Activated naive CD4-positive, alpha-beta T cell treated with anti-CD3 and anti-CD28 coated beads, Interleukin-2, amount 50 U/mL, for 72 hours (primary cell): ENCODE data around the gene GREB1L. TPM values are rescaled to one million over a fixed set of nuclear protein-coding genes. Genes with fewer than 3 reads are reported as not detected.
"Not testable (repeated sequence)": the region's sequence is repeated elsewhere in the genome, so short reads cannot be mapped to it uniquely, and the experiment has no call there.

ENCODE experiments used
- ATAC-seq, 2 donors: fragments of 150-1000 bp; cut with Tn5 transposase; 2 replicates each; pipeline ENCODE4 v1.10.0; 2021; ENCODE audit warnings: mild to moderate bottlenecking in 2 of 2, moderate library complexity in 2 of 2
- DNase-seq, 2 donors: peaks; one replicate each; pipeline ENCODE4 v3.0.0; 2021 to 2022; ENCODE audit warnings: low spot score in 2 of 2
- H3K27ac Mint-ChIP-seq, 2 donors: one replicate each; pipeline ENCODE4 v1.8.0; 2022; ENCODE audit warnings: mild to moderate bottlenecking in 2 of 2, mixed read lengths in 2 of 2
- H3K36me3 Mint-ChIP-seq, 2 donors: one replicate each; pipeline ENCODE4 v1.8.0; 2022; ENCODE audit warnings: mixed read lengths in 2 of 2
- H3K9me3 Mint-ChIP-seq, 2 donors: one replicate each; pipeline ENCODE4 v1.8.0; 2022; ENCODE audit warnings: mixed read lengths in 2 of 2
- total RNA-seq, 2 donors: library from RNA; stranded (reverse); gene quantifications; one replicate each; pipeline ENCODE4 v1.2.3, GENCODE V29; 2022

Gene GREB1L
- total RNA-seq, 2 donors from 2014 or later: not detected

- DNase-seq (no peak), ATAC-seq (no peak)
- Mint-ChIP-seq H3K27ac (no peak overlapping the region), H3K36me3 (no peaks in the 10 kb centered on the region), H3K9me3 (no peaks in the 10 kb centered on the region)
Measured at GRCh38 chr18:21255211-21255610, 13.2 kb downstream of the GREB1L start.

GRCh38 chr18:21257386-21257785 lies 15.4 kb downstream of the GREB1L start:
- DNase-seq (no peak), ATAC-seq (no peak)
- Mint-ChIP-seq H3K36me3 (no peaks in the 10 kb centered on the region), H3K9me3 (no peaks in the 10 kb centered on the region), H3K27ac (no peak overlapping the region)

DNA sequence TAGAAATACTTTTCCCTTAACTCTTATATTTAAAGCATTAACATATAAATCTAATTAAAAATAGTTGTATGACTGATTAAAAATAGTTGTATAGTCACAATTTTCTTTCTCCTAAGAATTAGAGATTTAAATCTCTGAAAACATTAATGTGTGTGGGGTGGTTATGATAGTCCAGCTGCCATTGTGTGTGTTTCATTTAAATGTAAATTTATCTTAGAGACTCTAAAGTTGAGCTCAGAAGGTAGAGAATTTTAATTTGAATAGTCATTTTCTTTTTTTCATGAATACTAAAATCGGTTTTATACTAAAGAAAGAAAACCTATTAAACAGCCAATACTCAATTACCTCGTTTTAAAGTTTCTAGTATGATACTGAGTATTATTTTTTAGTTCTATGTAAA lies 18.6 kb downstream of the GREB1L start:
- H3K36me3 Mint-ChIP-seq: no peaks in the 10 kb centered on the region

DNA sequence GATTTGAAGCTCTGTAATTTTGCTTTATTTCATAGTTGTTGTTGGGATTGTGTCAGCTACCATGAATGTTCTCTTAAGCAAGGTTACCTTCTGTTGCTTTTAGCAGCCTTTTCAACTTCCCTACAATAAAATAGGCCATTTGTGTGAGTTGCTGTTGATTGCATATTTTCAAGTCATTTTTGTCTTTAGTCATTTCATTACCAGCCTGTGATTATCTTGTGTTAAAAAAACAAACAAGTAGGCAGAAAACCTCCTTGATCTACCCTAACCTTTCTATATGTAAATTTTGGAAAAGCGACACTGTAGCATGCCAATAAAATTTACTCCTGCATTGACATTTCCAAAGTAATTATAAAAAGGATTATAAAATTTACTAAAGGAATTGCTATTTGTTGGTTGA lies 19.3 kb downstream of the GREB1L start:
- Mint-ChIP-seq H3K36me3 (no peaks in the 10 kb centered on the region), H3K9me3 (no peaks in the 10 kb centered on the region), H3K27ac (no peak overlapping the region)
- DNase-seq (no peak), ATAC-seq (no peak)

More for the DNA sequence above, 18.6 kb downstream of the GREB1L start:
- Mint-ChIP-seq H3K27ac (no peak overlapping the region), H3K9me3 (no peaks in the 10 kb centered on the region)
- ATAC-seq (no peak), DNase-seq (no peak)

GRCh38 chr18:21262244-21262643 lies 20.2 kb downstream of the GREB1L start:
- DNase-seq: no peak
- Mint-ChIP-seq H3K36me3 (no peaks in the 10 kb centered on the region), H3K27ac (no peak overlapping the region), H3K9me3 (no peaks in the 10 kb centered on the region)
- ATAC-seq: no peak

- Mint-ChIP-seq H3K9me3 (no peaks in the 10 kb centered on the region), H3K27ac (no peak overlapping the region), H3K36me3 (no peaks in the 10 kb centered on the region)
- ATAC-seq (no peak), DNase-seq (no peak)
Measured at GRCh38 chr18:21262979-21263378, 20.9 kb downstream of the GREB1L start.

- Mint-ChIP-seq H3K27ac (no peak overlapping the region), H3K36me3 (no peaks in the 10 kb centered on the region), H3K9me3 (no peaks in the 10 kb centered on the region)
- DNase-seq: no peak
- ATAC-seq: no peak
Measured at GRCh38 chr18:21264651-21265050, 22.6 kb downstream of the GREB1L start.

DNA sequence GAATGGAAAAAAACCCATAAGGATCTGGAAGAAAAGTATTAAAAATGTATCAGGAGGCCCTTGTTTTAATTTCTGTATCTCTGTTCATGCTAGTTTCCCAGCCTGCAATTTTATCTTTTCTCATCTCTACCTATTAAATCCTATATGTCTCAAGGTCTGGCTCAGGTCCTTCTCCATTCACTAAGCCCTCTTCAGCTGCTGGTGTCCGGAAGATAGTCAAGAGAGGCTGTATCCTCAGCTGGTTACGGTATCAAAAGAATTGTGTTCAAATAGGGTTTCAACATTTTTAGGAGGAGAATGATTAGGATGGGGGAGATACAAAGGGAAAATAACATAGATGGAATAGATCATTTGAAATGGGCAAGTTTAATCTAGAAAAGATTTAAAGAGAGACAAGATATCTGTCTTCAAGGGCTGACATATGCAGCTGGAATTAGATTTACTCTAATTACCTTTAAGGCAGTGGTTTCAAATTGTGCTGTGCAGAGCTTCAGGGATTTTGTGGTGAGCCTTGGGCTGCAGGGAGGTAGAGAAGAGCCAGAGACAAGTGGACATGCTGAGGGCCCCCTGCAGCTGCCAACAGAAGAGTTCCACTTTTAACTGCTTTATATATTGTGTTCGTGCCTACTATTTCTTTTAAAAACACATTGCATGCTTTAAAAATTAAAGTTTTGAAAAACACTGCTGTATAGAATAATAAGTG lies 24.1 kb downstream of the GREB1L start:
- H3K36me3 Mint-ChIP-seq: no peaks in the 10 kb centered on the region
- no peaks in the 10 kb centered on the region for H3K9me3 Mint-ChIP-seq
- DNase-seq (no peak), ATAC-seq (no peak)
- no peak overlapping the region for H3K27ac Mint-ChIP-seq

GRCh38 chr18:21267400-21267799 lies 25.4 kb downstream of the GREB1L start:
- ATAC-seq: no peak

GRCh38 chr18:21269349-21269748 lies 27.3 kb downstream of the GREB1L start:
- no peak for DNase-seq
- ATAC-seq: no peak
- Mint-ChIP-seq H3K27ac (no peak overlapping the region), H3K9me3 (no peaks in the 10 kb centered on the region), H3K36me3 (no peaks in the 10 kb centered on the region)

More at GRCh38 chr18:21267400-21267799, 25.4 kb downstream of the GREB1L start:
- Mint-ChIP-seq H3K36me3 (no peaks in the 10 kb centered on the region), H3K9me3 (no peaks in the 10 kb centered on the region), H3K27ac (no peak overlapping the region)
- no peak for DNase-seq

DNA sequence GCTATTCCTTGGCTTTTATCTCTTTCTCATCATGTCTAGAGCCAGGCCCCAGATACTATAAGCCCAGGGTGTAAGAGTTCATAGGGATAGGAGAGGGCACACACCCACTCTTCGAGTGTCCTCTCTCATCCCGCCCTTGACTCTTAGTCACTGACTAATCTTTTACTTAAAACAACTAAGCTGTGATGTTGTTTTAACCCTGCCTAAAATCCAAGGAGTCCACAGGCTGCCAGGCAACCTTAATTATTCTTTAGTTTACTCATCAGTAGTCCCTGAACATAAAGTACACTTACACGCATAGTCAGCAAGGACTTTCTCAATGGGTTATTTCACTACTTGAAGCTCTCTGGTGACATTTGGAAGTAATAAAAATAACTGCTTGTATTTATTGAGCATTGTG lies 28.4 kb downstream of the GREB1L start:
- no peaks in the 10 kb centered on the region for H3K36me3 Mint-ChIP-seq
- ATAC-seq (no peak), DNase-seq (no peak)
- no peak overlapping the region for H3K27ac Mint-ChIP-seq
- H3K9me3 Mint-ChIP-seq: no peaks in the 10 kb centered on the region

GRCh38 chr18:21272016-21272579 lies 30.1 kb downstream of the GREB1L start:
- H3K9me3 Mint-ChIP-seq: peaks cover 0 to 4% of the 10 kb centered on the region in 2 donors
- no peaks in the 10 kb centered on the region for H3K36me3 Mint-ChIP-seq
- no peak overlapping the region for H3K27ac Mint-ChIP-seq
- DNase-seq (no peak), ATAC-seq (no peak)

- no peak for ATAC-seq
- peaks cover 0 to 7% of the 10 kb centered on the region in 2 donors for H3K9me3 Mint-ChIP-seq
- DNase-seq: no peak
- H3K36me3 Mint-ChIP-seq: no peaks in the 10 kb centered on the region
- H3K27ac Mint-ChIP-seq: no peak overlapping the region
Measured at GRCh38 chr18:21273568-21273967, 31.5 kb downstream of the GREB1L start.

DNA sequence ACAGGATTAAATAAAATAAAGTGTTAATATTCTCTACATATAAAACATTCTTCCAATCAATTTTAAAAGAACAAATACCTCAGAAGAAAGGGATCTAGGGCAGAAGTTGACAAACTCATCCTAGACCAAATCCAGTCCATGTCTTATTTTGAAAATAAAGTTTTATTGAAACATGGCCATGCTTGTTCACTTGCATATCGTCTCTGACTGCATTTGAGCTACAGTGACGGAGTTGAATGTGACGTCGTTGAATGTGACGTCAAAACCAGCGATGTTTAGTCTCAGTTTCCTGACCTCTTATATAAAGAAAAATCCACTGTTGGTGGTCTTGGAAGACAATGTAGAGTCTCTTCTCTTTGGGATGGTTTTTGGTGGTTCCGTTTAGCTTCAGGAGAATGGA lies 33.6 kb downstream of the GREB1L start:
- DNase-seq (no peak), ATAC-seq (no peak)
- no peaks in the 10 kb centered on the region for H3K36me3 Mint-ChIP-seq
- H3K9me3 Mint-ChIP-seq: peaks cover 0 to 7% of the 10 kb centered on the region in 2 donors
- no peak overlapping the region for H3K27ac Mint-ChIP-seq

- Mint-ChIP-seq H3K9me3 (peaks cover 0 to 7% of the 10 kb centered on the region in 2 donors), H3K36me3 (no peaks in the 10 kb centered on the region), H3K27ac (no peak overlapping the region)
- ATAC-seq: no peak
- DNase-seq: no peak
Measured at GRCh38 chr18:21277578-21277977, 35.5 kb downstream of the GREB1L start.

DNA sequence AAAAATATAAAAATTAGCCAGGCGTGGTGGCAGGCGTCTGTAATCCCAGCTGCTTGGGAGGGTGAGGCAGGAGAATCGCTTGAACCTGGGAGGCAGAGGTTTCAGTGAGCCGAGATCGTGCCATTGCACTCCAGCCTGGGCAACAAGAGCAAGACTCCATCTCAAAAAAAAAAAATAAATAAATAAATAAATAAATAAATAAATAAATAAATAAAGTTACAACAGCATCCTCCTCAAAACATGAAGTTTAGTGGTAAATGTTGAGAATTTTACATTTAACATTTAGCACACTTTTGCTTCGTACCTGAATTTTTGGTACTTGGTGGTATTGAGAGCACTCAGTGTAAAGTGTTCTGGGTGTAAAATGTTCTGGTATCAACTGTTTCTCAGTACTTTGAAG lies 36.2 kb downstream of the GREB1L start:
- not testable (repeated sequence) for ATAC-seq, H3K9me3 Mint-ChIP-seq, H3K27ac Mint-ChIP-seq, DNase-seq, H3K36me3 Mint-ChIP-seq

DNA sequence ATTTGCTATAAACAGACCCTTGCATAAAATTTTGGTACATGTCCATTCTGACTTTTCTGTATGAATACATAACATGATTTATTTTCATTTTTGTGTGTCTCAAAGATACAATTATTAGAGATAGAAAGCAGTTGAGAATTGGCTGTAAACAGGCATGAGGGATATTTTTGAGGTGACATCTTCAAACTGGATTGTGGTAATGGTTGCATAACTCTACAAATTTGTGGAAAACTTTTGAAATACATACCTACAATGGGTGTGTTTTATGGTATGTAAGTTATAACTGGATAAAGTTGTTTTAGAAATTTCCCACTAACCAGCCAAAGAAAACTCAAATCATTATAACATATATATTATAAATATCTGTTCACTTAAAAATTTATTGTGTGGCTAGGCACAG lies 39.6 kb downstream of the GREB1L start:
- Mint-ChIP-seq H3K27ac (no peak overlapping the region), H3K9me3 (peaks cover 0 to 4% of the 10 kb centered on the region in 2 donors), H3K36me3 (no peaks in the 10 kb centered on the region)
- DNase-seq: no peak
- no peak for ATAC-seq

GRCh38 chr18:21284540-21284939 lies 42.5 kb downstream of the GREB1L start:
- no peak for DNase-seq

More at GRCh38 chr18:21284540-21284939, 42.5 kb downstream of the GREB1L start:
- no peaks in the 10 kb centered on the region for H3K36me3 Mint-ChIP-seq
- no peak for ATAC-seq
- H3K9me3 Mint-ChIP-seq: no peaks in the 10 kb centered on the region
- no peak overlapping the region for H3K27ac Mint-ChIP-seq
